PFSK-1 (cell line): ENCODE measurements around the gene MX2.

ENCODE experiments used
- FOXP2 ChIP-seq: optimal IDR thresholded peaks from 2 replicates; pipeline ENCODE3; 2011; ENCODE audit warnings: borderline replicate concordance, control low read depth, inconsistent platforms; ENCODE audit not compliant: insufficient read depth; ENCODE audit errors: extremely low read length, extremely low read depth
- POLR2AphosphoS5 ChIP-seq: IDR thresholded peaks from 2 replicates; pipeline ENCODE4 v1.6.1; 2012; ENCODE audit warnings: low read depth, mild to moderate bottlenecking, control low read depth, low read length, moderate library complexity
- REST ChIP-seq, 2 experiments: IDR thresholded peaks; 2 replicates each; pipeline versions ENCODE4 v1.6.1 to v1.8.0; 2011 to 2012; ENCODE audit warnings: low read depth in 2 of 2, low read length in 2 of 2, control low read depth in 1 of 2, inconsistent platforms in 1 of 2, mild to moderate bottlenecking in 1 of 2, moderate library complexity in 1 of 2; ENCODE audit not compliant: insufficient read depth in 1 of 2
- SIN3A ChIP-seq: IDR thresholded peaks from 2 replicates; pipeline ENCODE4 v1.6.1; 2012; ENCODE audit warnings: mild to moderate bottlenecking, low read length, moderate library complexity, borderline replicate concordance; ENCODE audit not compliant: insufficient read depth
- TAF1 ChIP-seq: IDR thresholded peaks from 2 replicates; pipeline ENCODE4 v1.6.1; 2012; ENCODE audit warnings: low read length, control low read depth, borderline replicate concordance; ENCODE audit not compliant: insufficient read depth

- TF ChIP-seq POLR2AphosphoS5 (no peak), TAF1 (no peak), REST (IDR thresholded peaks at IDR 0.05; ENCODE audit: insufficient read depth in 1 of 2, low read depth in 2 of 2, low read length in 2 of 2) (no peak), SIN3A (no peak), FOXP2 (no peak)
Measured at GRCh38 chr21:41422546-41423304, 60.9 kb downstream of the MX2 start.
